Measurements from ENCODE around the gene MAP1A. TPM values are rescaled to one million over a fixed set of nuclear protein-coding genes. Genes with fewer than 3 reads are reported as not detected.

Gene MAP1A
- total RNA-seq: 0.63 and 0.94 TPM in 2 replicates

GRCh38 chr15:43517354-43518196 lies at the start of gene MAP1A:
MAP1A (plus strand) TSS chr15:43517608; CDS start chr15:43521474, 3,866 bp downstream.

DNA sequence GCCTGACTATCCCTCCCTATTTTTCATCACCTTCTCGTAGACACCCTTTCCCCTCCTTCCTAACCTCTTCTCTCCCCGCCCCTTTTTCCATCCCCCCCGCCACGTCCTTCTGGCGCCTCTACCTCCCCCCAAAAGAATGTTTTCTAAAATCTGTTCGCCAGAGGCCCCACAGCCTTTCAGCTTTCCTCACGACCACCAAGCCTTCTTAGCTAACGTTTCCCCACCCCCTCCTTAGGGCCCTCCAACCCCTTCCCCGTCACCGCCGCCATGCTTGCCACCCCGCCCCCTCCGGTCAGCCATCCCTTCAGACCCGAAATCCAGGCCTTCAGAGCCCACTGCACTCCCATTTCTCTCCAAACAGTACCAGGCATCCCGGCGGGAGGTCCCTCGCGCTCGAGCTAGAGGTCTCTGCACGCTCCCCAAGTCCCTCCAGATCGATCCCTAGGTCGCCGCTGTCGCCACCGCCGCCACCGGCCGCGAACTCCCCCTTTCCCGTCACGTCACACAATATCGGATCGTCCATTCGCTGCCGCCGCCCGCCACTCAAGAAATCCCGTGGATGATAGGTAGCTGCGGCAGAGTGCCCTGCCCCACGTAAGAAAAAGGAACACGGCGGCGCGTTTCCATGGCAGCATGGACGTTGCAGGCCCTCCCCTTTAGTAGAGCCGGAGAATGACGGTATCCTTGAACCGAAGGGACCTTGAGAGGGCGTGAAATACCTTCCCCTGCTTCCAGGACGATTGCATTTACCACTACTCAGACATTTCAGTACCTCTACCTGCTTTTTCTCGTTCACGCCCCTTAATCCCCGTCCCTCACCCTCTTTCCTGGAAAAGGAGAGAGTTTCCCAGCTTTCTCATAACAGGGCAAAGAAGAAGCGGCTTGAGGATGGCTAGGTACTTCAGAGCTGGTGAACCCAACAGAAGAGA lies 24.5 kb upstream of the MAP1A start, which contains the start of gene TP53BP1:
Gene TP53BP1, minus strand, starts transcription at position 484 of the 929 bp plus-strand sequence. Its CDS starts 113 bp downstream, at position 371.

Other genes starting within 250 kb of the MAP1A start
- not detected in 2 replicates for gene TGM7, start 215.4 kb upstream of the MAP1A start, total RNA-seq
- 4.2 and 6.8 TPM in 2 replicates for gene LCMT2, start 187.0 kb upstream of the MAP1A start, total RNA-seq
- 14.8 and 15.8 TPM in 2 replicates for gene ZSCAN29, start 146.6 kb upstream of the MAP1A start, total RNA-seq
- gene TUBGCP4, start 146.5 kb upstream of the MAP1A start, total RNA-seq: 9.8 and 12.1 TPM in 2 replicates
- 56.0 and 66.3 TPM in 2 replicates for gene TP53BP1, start 24.5 kb upstream of the MAP1A start, total RNA-seq
- gene PPIP5K1, start 72.6 kb downstream of the MAP1A start, total RNA-seq: 16.5 and 18.4 TPM in 2 replicates
- gene CKMT1B, start 76.4 kb downstream of the MAP1A start, total RNA-seq: not detected in 2 replicates
- not detected in 2 replicates for gene STRC, start 101.2 kb downstream of the MAP1A start, total RNA-seq
- 1.1 and 1.6 TPM in 2 replicates for gene CATSPER2, start 131.2 kb downstream of the MAP1A start, total RNA-seq
- not detected in 2 replicates for gene CKMT1A, start 176.3 kb downstream of the MAP1A start, total RNA-seq
- 119 and 192 TPM in 2 replicates for gene PDIA3, start 228.8 kb downstream of the MAP1A start, total RNA-seq

All from endothelial cell of coronary artery (primary cell).